PC-9 (cell line): ENCODE measurements around the gene PRKACB. TPM values are rescaled to one million over a fixed set of nuclear protein-coding genes. Genes with fewer than 3 reads are reported as not detected.
A peak's percentile ranks its signal among the peaks of the same experiment; 100 is the strongest.
"Not testable (repeated sequence)": the region's sequence is repeated elsewhere in the genome, so short reads cannot be mapped to it uniquely, and the experiment has no call there.

Experiments
- BruUV-seq: library from RNA; stranded (reverse); fragments of 400-500 nt; replicated peaks from 2 replicates; lab custom pipeline; 2021; lab: Mats Ljungman, UMichigan
- CTCF ChIA-PET: fragments of 300-600 bp; sonication (Branson Sonifier 250); formaldehyde crosslinking; loops from one replicate; lab custom pipeline; 2022; ENCODE audit warnings: antibody characterized with exemption; lab: Charles Lee
- POLR2A ChIA-PET: fragments of 300-600 bp; sonication (Branson Sonifier 250); formaldehyde crosslinking; loops from one replicate; lab custom pipeline; 2022; ENCODE audit warnings: antibody characterized with exemption; ENCODE audit not compliant: unreplicated experiment; lab: Charles Lee
- DNase-seq, 2 experiments: peaks; one replicate each; pipeline versions ENCODE4 v3.0.0 to v3.0.0-alpha.2; 2015 to 2022; ENCODE audit warnings: mixed read lengths in 1 of 2
- H2AFZ ChIP-seq: fragments of 200-600 bp; sonication (generic); 2 replicates; pipeline ENCODE4 v1.8.1; 2017; ENCODE audit warnings: antibody characterized with exemption
- H3F3A ChIP-seq: fragments of 200-600 bp; sonication (generic); 2 replicates; pipeline ENCODE4 v1.8.1; 2017; ENCODE audit warnings: antibody characterized with exemption, mild to moderate bottlenecking, low read depth; ENCODE audit not compliant: insufficient read depth
- H3K27ac ChIP-seq: fragments of 200-600 bp; sonication (generic); 2 replicates; pipeline ENCODE4 v1.6.1; 2016; ENCODE audit warnings: mixed run types
- H3K27me3 ChIP-seq: fragments of 200-600 bp; sonication (generic); 2 replicates; pipeline ENCODE4 v1.6.1; 2016; ENCODE audit warnings: low read depth, mixed run types; ENCODE audit not compliant: insufficient read depth
- H3K36me3 ChIP-seq: fragments of 200-600 bp; sonication (generic); 2 replicates; pipeline ENCODE4 v1.6.1; 2016; ENCODE audit warnings: low read depth, mixed run types
- H3K4me1 ChIP-seq: fragments of 200-600 bp; sonication (generic); replicated peaks from 2 replicates; pipeline ENCODE4 v1.6.1; 2016; ENCODE audit warnings: mixed run types; ENCODE audit not compliant: insufficient read depth
- H3K4me2 ChIP-seq: fragments of 200-600 bp; sonication (generic); 2 replicates; pipeline ENCODE4 v1.6.1; 2017; ENCODE audit warnings: mixed run types
- H3K4me3 ChIP-seq: fragments of 200-600 bp; sonication (generic); 2 replicates; pipeline ENCODE4 v1.6.1; 2016; ENCODE audit warnings: mixed run types
- H3K79me2 ChIP-seq: fragments of 200-600 bp; sonication (generic); 2 replicates; pipeline ENCODE4 v1.6.1; 2017; ENCODE audit warnings: low read depth, mixed run types
- H3K9me2 ChIP-seq: fragments of 200-600 bp; sonication (generic); 2 replicates; pipeline ENCODE4 v1.8.1; 2017; ENCODE audit warnings: mild to moderate bottlenecking; ENCODE audit not compliant: insufficient read depth
- H3K9me3 ChIP-seq: fragments of 200-600 bp; sonication (generic); 2 replicates; pipeline ENCODE4 v1.8.1; 2016; ENCODE audit warnings: low read depth; ENCODE audit not compliant: insufficient read depth
- H4K20me1 ChIP-seq: fragments of 200-600 bp; sonication (generic); 2 replicates; pipeline ENCODE4 v1.8.1; 2017; ENCODE audit not compliant: insufficient read depth
- CTCF ChIP-seq: fragments of 200-600 bp; sonication (generic); conservative IDR thresholded peaks from 2 replicates; pipeline ENCODE4 v1.6.1; 2017; ENCODE audit warnings: mixed run types, antibody characterized with exemption, mild to moderate bottlenecking, moderate library complexity
- EZH2 ChIP-seq: fragments of 200-600 bp; sonication (generic); IDR thresholded peaks from 2 replicates; pipeline ENCODE4 v1.8.0; 2017; ENCODE audit warnings: antibody characterized with exemption, low read depth
- intact Hi-C: fragments of 100-400 bp; cut with micrococcal nuclease; formaldehyde crosslinking; loops from one replicate; pipeline ENCODE4 v1.10.0; 2022; ENCODE audit not compliant: unreplicated experiment
- total RNA-seq: library from RNA; stranded (reverse); gene quantifications from 2 replicates; pipeline ENCODE4 v1.2.3, GENCODE V29; 2021

The PRKACB gene
- total RNA-seq, 1 experiment from 2014 or later = 16.7 TPM

DNA sequence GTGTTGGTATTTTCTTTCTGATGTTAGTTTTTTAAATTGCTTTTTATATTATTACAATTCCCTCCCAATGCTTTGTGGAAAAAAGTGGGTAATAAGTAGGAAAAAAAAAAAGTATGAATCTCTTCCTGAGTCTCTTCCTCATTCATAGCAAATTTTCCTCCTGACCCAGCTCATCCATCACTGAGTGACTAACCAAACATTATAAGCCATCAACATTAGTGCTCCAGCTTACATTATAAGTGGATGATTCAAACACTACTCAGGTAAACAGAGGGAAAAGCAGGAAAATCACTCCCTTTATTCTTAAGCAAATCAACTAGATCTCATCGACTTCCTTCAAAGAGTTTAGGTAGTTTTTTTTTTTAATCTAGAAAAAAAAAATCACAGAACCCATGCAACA, 142.0 kb downstream of the PRKACB start:
- DNase-seq = peak in 1 of 2 experiments; percentile 44
- Histone ChIP-seq H3K79me2 (no peaks in the 10 kb centered on the region), H3F3A (no peaks in the 10 kb centered on the region), H3K4me1 (no peaks in the 10 kb centered on the region), H3K9me3 (peaks cover 19% of the 10 kb centered on the region), H4K20me1 (no peaks in the 10 kb centered on the region), H3K4me2 (no peak overlapping the region), H3K27me3 (no peaks in the 10 kb centered on the region), H3K4me3 (no peak overlapping the region), H3K9me2 (0 out of 2 replicates have a peak, but pooled peaks cover 1% of the 10 kb centered on the region), H3K27ac (no peak overlapping the region), H3K36me3 (no peaks in the 10 kb centered on the region), H2AFZ (no peak overlapping the region)
- ChIA-PET CTCF (no interaction called here), POLR2A (no interaction called here)
- no TSS peak for BruUV-seq
- intact Hi-C loops = no loop called here
- no peak for TF ChIP-seq CTCF
- TF ChIP-seq EZH2 = no peak

DNA sequence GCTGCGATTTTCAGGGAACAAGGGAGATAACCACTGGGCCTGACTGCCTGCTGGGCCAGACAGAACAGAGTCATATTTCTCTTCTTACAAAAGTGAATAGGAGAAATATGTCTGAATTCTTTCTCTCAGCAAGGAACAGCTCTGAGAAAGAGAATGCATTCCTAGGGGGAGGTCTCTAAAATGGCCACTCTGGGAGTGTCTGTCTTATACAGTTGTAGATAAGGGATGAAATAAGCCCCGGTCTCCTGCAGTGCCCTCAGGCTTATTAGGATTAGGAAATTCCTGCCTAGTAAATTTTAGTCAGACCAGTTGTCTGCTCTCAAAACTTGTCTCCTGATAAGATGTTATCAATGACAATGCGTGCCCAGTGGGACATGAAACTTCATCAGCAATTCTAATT, 143.3 kb downstream of the PRKACB start:
- DNase-seq, H3K9me2 ChIP-seq, H2AFZ ChIP-seq, H3K27me3 ChIP-seq, H3K4me3 ChIP-seq, POLR2A ChIA-PET, intact Hi-C loops, CTCF ChIA-PET, H3K79me2 ChIP-seq, H4K20me1 ChIP-seq, BruUV-seq, H3K36me3 ChIP-seq, H3K4me1 ChIP-seq, H3K27ac ChIP-seq, H3F3A ChIP-seq, H3K4me2 ChIP-seq: not testable (repeated sequence)
- peaks cover 19% of the 10 kb centered on the region for H3K9me3 ChIP-seq

Other genes with a start within 250 kb of the PRKACB start
- gene TTLL7, start 145.1 kb upstream of the PRKACB start, total RNA-seq = 2.9 and 4.1 TPM in 2 replicates
- gene SAMD13, start 157.4 kb downstream of the PRKACB start, total RNA-seq = 0.90 and 2.5 TPM in 2 replicates